GM10266 (cell line): Measurements from ENCODE around the gene KLHL29.

Source experiments
- DNase-seq: peaks from one replicate; pipeline ENCODE4 v3.0.0; 2012; ENCODE audit errors: extremely low spot score
- CTCF ChIP-seq: IDR thresholded peaks from 2 replicates; pipeline ENCODE4 v1.5.1; 2012; ENCODE audit warnings: mild to moderate bottlenecking, low read depth; ENCODE audit not compliant: control insufficient read depth, insufficient read depth; ENCODE audit errors: missing control alignments

KLHL29 gene

DNA sequence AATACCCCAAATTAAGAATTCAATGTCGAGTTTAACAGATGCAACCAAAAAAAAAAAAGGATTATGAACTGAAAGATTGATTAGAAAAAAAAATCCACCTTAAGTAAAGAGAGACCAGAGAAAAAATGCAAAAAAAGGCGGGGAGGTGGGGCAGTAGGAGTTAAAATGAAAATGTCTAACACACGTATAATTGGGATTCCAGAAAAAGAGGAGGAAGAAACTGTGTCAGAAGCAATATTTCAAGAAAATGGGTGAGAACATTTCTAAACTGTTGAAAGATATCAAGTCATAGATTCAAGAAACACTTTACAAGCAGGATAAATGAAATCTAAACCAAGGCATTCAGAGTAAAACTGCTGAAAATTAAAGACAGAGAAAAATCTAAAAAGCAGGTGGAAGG lies 226.9 kb downstream of the KLHL29 start:
- no peak for TF ChIP-seq CTCF
- DNase-seq: no peak

- no peak for TF ChIP-seq CTCF
- no peak for DNase-seq
Measured at GRCh38 chr2:23614701-23615100, 229.7 kb downstream of the KLHL29 start.

DNA sequence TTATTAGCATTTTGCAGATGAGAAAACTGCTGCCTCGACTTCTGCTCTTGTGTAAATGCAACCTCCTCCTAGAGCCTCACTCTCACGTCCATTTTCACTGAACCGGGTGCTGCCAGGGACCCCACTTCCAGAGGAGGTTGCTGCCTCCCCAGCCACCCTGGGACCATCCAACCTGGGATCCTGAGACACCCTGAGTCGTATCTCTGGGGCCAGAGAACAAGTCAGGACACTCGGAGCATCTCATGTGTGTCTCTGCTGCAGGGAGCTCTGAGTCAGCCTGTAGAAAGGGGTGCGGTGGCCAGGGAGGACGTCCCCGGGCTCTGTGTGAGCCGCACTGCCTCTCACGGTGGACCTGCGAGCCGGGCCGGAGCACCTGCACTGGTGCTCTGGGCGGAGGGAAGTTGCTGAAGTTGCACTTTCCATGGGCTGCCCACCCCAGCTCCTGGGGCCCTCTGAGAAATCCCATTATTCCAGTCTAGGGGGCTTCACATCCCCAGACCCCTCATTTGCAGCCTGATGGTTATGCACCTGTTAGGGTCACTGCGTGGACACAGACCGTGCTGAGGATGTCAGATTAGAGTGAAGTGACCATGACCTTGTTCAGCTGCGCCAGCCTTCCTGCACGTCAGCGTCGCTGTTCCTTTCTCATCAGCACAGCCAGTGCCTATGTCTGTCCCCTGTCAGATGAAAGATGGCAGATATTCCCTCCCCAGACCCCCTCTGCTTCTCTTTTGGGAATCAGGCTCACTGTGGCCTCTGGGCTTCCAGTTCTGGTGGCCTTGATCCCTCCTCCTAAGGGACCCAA lies 230.4 kb downstream of the KLHL29 start:
- DNase-seq: no peak
- no peak for TF ChIP-seq CTCF

DNA sequence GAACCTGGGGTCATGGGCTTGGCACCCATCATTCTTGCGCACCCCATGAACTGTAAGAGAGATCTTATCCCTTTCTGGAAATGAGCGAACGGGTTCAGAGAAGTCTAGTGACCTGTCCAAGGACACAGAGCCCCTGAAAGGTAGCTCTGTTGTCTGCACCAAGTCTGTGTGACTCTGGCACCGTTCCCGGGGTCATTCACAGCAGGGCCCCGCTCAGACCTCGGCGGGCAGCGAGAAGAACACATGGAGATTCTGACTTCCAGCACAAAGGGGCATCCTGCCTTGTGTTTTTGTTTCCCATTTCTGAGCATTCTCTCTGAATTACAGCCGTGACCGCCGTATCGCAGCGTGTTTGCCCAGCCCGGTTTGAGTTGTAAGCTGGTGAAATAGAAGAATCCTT lies 231.7 kb downstream of the KLHL29 start:
- no peak for TF ChIP-seq CTCF
- DNase-seq: no peak

- no peak for TF ChIP-seq CTCF
- no peak for DNase-seq
Measured at GRCh38 chr2:23617167-23617810, 232.3 kb downstream of the KLHL29 start.

GRCh38 chr2:23617811-23618215 lies 232.8 kb downstream of the KLHL29 start:
- TF ChIP-seq CTCF: no peak
- no peak for DNase-seq

DNA sequence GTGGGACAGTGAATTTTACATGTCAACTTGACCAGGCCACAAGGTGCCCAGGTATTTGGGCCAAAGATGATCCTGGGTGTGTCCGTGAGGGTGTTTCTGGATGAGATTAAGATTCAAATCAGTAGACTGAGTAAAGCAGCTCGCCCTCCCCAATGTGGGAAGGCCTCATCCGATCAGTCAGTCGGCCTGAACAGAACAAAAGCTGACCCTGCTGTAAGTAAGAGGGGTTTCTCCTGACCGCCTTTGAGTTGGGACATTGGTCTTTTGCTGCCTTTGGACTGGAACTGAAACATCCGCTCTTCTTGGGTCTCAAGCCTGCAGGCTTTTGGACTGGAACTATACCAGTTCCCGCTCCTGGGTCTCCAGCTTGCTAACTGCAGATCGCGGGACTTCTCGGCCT lies 233.3 kb downstream of the KLHL29 start:
- no peak for DNase-seq
- no peak for TF ChIP-seq CTCF
